ENCODE results near the gene CCDC136.

The CCDC136 gene

DNA sequence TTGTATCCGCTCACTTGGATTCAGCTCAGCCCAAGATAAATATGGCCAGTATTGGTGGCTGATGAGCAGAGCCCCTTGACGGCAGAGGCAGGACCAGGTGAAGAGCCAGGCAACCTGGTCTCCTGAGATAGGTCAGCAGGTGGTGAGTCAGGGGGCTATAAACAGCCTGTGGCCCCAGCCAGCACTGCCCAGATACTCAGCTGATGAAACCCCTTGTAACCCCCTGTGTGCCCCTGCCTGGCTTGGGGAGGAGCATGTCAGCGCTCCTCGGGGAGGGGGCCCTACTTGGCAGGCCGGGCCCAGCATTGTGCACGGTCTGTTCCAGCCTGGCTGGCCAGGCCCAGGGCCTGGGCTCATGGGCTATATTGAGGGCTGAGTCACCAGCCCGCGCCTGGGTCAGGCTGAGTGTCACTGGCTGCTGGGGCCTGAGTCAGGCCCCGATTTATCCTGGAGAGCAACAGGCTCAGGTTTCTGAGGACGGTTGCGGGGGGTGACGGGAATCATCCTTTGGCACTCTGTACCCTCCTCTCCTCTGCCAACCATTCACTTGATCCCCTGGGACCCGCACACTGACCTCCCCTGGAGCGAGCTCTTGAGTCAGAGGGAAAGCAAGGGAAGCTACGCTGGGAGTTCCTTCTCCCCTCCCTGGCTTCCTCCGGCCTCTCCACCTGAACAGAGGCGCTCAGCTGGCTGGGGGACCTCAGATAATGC, 35.6 kb downstream of the CCDC136 start:
- DNase-seq (ENCODE audit: extremely low read depth, low read depth): peak; percentile 55
- TF ChIP-seq, protein P1, sequence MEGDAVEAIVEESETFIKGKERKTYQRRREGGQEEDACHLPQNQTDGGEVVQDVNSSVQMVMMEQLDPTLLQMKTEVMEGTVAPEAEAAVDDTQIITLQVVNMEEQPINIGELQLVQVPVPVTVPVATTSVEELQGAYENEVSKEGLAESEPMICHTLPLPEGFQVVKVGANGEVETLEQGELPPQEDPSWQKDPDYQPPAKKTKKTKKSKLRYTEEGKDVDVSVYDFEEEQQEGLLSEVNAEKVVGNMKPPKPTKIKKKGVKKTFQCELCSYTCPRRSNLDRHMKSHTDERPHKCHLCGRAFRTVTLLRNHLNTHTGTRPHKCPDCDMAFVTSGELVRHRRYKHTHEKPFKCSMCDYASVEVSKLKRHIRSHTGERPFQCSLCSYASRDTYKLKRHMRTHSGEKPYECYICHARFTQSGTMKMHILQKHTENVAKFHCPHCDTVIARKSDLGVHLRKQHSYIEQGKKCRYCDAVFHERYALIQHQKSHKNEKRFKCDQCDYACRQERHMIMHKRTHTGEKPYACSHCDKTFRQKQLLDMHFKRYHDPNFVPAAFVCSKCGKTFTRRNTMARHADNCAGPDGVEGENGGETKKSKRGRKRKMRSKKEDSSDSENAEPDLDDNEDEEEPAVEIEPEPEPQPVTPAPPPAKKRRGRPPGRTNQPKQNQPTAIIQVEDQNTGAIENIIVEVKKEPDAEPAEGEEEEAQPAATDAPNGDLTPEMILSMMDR (IDR thresholded peaks at IDR 0.05; ENCODE audit: low read depth, low read length): no peak

DNA sequence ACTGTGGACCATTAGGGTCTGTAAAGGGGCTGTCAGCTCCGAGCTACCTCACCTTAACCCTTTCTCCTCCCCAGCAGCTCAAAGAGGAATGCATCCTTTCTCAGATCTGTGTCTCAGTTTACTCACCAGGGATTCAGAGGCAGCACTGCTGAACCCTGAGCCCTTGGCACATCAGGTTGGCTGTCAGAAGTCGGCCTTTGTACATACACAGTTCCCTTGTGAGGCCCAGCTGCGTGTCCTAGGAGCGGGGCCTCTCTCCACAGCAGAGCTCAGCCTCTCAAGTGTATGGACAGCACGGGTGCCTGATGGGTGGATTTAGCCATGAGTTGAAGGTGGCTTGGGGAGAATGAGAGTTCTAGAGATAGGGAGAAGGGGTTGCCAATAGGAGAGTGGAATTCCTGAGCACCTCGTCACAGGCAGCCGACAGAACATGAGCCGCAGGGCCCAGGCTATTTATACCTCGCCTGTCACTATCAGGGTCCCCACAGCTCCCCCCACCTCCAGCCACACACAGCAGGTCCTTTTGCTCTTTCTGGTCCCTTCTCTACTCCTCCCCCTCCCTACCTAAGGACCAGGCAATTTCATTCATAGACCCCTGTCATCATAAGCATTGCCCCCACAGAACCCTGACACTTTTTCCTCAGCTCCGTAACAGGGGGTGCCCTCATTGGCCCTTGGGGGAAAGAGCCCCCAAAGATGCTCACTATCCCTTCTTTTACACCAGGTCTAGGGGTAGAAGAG, 36.4 kb downstream of the CCDC136 start:
- TF ChIP-seq, protein P1 (IDR thresholded peaks at IDR 0.05; ENCODE audit: low read depth, low read length): no peak
- no peak for DNase-seq (ENCODE audit: extremely low read depth, low read depth)

DNA sequence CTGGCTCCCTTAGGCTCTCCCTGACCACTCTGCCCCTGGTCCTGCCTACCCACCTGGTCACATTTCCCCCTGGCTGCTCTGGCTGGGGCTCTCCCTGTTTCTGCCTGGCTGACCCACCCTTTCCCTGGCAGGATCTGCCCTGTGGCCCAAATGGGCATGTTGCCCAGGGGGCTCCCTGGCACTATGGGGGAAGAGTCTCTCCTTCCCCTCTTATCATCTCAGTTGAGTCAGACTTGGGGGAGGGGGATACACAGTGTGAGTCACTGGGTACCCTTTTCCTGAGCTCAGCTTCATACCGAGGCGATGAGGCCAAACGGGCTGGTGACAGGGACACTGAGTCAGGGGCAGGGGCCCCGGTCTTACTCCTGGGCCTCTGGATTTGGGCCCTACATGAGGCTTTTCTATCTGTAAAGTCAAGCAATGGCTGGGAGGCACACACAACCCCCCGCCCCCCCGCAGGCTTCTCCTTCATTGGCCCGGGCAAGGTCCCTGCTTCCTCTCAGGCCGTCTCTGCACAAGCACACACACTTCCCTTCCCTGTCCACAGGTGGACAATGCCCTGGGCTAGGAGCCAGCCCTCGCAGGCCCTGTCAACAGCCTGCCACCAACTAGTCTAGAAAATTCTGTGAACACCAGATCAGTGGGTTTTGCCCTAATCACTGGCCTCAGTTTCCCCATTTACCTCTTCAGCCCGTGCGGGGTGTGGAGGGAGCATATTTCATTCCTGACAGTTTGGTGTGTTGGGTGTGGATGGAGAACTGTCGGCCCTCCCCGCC, 37.8 kb downstream of the CCDC136 start:
- TF ChIP-seq, protein P1 (IDR thresholded peaks at IDR 0.05; ENCODE audit: low read depth, low read length): no peak
- no peak for DNase-seq (ENCODE audit: extremely low read depth, low read depth)

DNA sequence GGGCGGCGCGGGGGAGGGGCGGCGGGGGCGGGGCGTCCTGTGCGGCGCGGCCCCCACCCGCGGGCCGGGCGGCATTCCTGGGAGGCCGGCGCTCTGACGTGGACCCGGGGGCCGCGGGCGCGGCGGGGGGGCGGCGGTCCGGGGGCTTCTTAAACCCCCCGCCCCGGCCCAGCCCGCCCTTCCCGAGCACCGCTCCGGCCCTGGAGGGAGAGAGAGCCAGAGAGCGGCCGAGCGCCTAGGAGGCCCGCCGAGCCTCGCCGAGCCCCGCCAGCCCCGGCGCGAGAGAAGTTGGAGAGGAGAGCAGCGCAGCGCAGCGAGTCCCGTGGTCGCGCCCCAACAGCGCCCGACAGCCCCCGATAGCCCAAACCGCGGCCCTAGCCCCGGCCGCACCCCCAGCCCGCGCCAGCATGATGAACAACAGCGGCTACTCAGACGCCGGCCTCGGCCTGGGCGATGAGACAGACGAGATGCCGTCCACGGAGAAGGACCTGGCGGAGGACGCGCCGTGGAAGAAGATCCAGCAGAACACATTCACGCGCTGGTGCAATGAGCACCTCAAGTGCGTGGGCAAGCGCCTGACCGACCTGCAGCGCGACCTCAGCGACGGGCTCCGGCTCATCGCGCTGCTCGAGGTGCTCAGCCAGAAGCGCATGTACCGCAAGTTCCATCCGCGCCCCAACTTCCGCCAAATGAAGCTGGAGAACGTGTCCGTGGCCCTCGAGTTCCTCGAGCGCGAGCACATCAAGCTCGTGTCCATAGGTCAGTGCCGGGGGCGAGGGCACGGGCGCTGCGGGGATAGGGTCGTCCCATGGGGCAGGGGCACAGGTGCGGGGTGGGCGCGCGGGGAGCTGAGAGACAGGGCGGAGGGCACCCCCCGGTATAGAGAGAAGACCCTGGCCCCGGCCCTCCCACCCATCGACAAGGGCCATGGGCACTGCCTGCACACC, 38.7 kb downstream of the CCDC136 start, which contains the start of gene FLNC:
Gene FLNC, plus strand, starts transcription at position 176 of the 947 bp plus-strand sequence. Its CDS starts 232 bp downstream, at position 408.
- TF ChIP-seq, protein P1 (IDR thresholded peaks at IDR 0.05; ENCODE audit: low read depth, low read length): no peak
- peak; percentile 49 for DNase-seq (ENCODE audit: extremely low read depth, low read depth)

DNA sequence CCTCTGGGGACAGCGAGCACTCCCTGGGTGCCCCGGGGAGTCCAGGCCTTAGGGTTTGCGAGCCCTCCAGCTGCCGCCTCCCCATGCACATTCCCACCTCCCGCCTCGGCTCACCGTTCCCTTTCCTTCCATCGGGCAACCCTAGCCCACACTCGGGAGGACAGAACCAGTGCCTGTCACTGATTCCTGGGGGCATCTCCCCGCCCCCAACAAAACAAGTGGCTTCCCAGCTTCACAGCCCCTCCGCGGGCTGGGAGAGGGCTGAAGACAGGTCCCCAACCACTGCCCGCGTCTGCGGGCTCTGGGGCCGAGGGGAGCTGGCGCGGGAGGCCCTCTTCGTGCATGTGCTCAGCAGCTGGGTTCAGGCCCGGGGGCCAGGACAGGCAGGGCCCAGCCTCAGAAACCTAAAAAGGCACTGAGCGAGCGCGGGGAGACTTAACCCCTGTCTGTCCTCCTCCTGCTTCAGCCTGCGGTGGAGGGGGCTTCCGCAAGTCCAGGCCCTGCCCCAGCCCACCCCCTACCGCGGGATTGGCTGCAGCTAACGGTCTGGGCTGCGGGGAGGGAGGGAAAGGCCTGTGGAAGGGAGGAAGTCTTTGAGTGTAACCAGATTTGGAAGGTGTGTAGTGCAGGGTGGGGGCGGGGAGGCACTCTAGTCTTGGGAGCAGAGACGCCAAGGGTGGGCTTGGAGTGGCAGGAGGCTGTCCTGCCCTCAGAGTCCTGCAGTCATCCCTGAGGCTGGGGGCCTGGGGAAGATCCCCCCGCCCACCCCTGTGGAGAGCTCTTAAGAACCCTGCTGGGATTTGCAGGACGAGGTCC, 39.6 kb downstream of the CCDC136 start:
- TF ChIP-seq, protein P1 (IDR thresholded peaks at IDR 0.05; ENCODE audit: low read depth, low read length): no peak
- DNase-seq (ENCODE audit: extremely low read depth, low read depth): peak; percentile 50

Measured in AG09319 (cell line).